SKM-1 treated with dmso at 0.1 percent for 144 hours (cell line): ENCODE data around the gene RTN4RL1.
"Not testable (repeated sequence)": the region's sequence is repeated elsewhere in the genome, so short reads cannot be mapped to it uniquely, and the experiment has no call there.

Source experiments
- DNase-seq: peaks from one replicate; lab custom pipeline; 2025; ENCODE audit not compliant: unreplicated experiment; lab: John Stamatoyannopoulos, UW

The RTN4RL1 gene

DNA sequence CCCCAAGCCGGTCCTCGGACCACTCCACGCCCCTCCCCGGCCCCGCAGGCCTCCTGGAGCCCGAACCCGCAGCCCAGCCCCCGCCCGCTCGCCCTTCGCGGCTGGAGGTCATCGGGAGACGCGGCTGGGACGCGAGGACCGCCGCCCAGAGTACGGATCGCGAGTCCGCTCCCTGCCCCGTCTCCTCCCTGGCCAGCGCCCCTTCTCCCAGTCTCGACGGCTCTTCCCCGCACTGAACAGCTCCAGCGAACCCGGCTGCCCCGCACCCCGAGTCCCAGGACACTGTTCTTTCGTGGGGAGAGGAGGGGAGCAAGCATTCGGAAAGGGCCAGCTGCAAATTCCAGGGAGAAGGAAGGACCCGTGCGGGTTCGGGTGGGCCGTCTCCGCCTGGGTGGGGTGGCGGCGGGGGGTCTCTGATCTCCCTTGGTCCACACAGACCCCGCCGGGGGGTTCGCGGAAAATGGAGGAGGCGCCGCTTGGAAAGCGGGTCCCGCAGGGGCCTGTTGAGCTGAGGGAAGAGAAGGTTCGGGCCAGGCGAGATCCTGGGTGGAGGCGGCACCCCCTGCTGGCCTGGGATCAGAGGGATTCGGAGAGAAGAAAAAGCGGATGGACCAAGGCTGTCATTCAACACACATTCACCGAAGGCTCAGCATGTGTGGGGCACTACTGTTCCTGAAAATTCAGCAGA, 632 bp upstream of the RTN4RL1 start:
- no peak for DNase-seq

DNA sequence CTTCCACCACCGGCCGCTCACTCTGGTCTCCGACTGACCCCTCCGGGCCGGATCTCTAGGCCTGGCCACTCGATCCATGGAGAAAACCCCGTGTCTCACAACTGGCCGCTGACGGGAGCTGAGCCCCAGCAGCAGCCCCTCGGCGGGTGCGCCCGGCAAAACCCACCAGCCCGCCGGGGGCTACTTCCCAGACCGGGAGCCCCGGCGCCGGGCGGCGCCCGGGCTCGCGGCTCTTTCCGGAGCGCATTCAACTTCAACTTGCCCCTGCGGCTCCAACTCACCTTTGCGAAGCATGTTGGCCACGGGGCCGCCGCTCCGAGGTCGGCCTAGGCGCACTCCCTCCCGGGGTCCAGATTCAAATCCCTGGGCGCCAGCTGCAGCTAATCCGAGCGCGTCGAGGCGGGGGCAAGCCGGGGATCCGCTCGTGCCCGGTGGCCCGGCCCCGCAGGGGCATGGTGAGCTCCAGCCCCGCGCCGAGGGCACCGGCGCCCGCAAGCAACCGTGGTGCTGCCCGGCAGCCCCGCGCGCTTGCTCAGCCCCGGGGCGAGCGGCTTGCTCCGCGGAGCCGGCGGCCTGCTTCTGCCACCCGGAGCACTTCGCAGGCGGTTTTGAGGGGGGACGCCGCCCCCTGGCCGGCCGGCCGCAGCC, 438 bp downstream of the RTN4RL1 start:
- no peak for DNase-seq

DNA sequence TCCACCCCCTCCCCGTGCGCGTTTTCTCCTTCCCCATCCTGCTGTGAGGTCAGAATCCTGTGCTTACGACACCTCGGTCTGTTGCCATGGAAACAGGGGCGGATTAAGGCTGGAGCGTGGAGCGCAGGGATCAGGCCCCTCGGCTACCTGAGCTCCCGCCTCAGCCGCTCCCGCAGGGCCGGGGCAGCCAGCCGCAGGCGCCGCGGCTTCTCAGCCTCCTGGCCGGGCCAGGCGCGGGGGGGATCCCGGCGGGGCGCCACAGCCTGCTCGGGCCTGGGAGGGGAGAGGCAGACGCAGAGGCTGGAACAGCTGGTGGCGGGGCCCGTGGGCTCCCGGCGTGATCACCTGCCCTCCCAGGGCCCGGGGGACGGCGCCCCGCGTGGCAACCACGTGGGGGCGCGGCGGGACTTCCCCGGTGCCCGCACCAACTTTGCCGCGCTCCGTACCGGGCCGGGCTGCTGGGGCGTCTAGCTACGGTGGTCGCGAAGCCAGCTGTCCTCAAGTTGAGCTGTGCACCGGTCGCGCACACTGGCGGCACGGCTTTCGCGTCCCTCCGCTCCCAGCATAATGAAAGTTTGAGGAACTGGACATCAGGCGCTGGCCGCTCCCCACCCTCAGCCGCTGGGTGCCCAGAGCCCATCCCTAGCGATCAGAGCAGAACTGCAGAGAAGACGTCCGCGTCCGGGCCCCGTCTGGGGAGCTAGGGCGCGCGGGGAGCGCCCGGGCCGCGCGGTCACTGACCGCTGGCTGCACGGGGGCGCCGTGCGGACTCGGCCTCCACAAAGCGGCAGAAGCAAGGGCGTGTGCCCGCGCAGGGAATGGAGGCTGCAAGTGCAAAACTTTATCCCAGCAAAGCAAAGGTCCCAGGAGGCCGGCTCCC, 1.2 kb downstream of the RTN4RL1 start:
- DNase-seq = no peak

DNA sequence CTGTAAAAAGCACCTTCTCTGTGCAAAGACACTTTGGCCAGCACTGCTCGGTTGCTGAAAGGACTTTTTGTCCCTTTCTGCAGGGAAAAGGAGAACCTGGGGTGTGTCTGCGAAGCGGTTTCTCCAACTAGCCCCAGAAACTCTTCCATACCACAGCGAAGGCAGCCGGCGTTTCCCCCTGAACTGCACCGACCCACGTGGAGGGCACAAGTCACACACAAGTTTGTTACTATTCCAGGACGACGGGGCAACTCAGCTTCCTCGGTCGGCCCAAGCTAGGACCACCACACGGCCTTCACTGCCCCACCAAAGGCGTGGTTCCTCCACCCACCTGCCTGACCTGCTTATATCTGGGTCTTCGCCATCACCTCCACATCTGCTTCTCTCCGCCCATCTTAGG, 1.9 kb downstream of the RTN4RL1 start:
- no peak for DNase-seq

DNA sequence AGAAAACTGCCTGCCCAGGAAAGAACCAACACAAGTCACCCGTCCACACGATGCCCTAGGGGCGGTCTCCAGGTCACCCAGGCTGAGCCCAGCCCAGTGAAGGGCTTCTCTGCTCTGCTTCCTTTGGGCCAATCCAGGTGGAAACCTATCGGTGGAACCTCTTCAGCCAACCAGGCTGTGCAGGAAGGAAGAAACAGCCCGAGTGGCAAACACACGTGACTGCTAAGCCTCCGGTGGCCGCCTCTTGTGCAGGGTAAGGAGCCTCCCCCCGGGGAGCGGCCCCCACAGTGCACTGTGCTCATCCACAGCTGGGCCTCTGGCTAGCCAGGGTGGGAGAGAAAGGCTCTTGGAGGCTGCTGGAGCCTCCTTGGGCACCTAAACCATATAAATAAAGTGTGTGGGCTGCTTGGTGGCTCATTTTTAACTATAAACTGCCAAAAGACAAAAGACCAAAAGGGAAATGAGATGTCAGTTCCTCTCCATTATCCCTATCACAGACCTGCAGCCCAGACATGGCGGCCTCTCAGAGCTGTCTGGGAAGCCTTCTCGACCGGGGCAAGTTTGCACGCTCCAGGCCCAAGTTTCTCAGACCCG, 2.4 kb downstream of the RTN4RL1 start:
- no peak for DNase-seq

DNA sequence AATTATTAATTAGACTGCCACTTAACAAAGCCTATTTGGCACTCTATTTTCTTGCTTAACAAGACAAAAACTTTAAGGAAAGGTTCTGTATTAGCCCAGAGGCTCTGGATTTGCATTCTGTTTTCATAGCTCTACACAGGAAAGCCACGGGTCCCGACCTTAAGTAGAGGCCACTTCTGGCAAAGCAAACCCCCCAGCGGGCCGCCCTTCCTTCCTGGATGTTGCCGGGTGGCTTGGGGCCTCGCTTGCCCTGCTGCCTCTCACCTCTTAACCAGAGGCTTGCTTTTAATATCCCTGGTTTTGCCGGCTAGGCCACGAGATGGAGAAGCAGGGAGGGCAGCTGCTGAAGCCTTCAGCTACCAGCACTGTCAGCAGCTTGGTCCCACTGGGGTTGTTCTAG, 4.4 kb downstream of the RTN4RL1 start:
- DNase-seq = no peak

DNA sequence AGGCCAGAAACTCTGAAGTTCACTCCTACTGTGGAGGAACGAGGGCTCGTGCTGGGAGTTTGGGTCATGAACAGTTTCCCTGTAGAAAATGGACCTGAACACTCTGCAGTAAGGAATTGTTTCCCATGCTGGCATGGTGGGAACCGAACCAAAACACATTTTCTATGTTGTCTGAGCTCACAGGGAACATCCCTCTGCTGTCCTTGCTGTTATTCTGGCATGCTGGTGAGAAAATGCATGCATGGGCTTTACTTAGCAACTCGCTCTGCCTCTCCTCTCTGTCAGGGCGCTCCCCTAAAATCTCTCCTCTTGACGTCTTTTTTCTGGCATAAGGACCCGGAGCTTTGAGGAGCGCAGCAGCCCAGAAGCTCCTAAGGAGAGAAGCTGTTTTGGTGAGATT, 5.4 kb downstream of the RTN4RL1 start:
- DNase-seq = no peak

DNA sequence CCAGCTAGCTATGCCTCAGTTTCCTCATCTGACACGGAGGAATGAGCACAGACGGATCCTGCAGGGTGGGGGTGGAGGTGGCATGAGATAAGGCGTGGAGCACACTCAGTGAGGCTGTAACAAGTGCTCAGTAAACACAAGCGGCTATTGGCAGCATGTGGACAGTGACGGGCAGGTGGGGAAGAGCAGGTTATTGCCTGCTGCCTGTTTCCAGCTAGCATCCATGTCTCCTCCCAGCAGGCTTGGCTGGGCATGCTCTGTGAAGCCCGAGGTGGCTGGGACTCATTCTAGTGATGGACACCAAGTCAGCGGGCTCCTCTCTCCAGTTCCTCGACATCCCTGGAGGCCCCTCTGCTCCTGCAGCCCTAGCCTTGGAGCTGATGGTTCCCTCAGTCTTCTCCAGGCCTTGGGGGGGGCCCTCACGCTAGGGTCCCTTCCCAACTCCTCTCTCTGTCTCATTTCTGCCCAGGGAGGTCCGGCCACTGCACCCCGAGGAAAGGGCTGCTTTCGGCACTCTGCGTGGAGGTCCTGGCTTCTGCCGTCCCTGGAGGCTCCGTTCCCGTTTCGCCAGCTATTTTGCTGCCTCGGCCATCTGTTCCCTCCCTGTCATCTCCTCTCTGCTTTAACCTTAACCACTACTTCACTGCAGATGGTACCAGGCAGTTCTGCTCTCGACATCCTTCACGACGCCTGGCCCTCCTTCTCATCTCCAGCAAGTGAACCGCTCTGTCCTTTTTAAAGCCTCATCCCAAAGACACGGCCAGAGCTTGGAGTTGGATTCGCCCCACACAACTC, 6.2 kb downstream of the RTN4RL1 start:
- DNase-seq = no peak

DNA sequence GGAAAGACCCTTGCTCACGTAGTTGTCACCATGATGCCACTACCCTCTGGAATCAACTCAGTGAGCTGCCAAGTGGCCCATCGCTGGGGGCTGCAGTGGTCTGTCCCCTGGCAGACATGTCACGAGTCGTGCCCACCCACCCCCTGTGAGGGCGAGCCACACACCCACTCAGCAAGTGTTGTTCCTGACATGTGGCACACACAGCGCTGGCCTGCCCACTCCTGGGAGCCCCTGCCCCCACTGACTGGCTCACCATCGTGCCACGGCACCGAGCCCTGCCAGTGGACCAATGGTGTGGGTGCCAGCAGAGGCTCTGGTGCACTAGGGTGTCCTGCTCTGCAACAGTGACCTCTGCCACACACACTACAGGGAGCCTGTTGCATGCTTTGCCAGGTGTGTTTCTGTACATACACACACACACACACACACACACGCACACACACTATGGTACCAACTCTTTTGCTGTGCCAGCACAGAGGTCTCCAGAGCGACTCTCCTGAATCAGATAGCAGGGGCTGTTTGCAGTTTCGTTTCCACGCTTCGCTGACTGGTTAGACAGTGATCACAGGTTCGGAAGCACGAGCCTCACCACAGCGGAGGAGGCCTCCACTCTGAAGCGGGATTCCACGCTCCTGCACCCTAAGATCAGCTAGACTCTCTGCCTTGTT, 7.7 kb downstream of the RTN4RL1 start:
- no peak for DNase-seq

DNA sequence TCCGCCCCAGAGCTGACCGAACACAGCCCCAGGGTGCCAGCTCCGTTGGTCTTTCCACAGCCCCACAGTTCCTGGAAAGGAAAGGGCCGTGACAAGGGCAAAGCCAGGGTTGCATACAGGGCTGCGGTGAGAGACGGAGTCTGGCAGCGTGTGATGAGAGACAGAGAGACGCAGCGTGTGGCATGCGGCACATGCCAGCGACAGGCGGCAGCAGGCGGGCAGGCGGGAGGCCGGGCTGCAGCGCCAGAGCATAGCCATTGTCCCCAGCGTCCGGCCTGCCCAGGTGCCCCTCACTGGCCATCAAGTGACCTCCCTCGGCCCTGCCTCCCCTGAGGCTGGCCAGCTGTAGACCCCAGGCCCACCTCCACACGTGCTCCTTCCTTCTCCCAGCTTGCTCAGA, 8.6 kb downstream of the RTN4RL1 start:
- no peak for DNase-seq

DNA sequence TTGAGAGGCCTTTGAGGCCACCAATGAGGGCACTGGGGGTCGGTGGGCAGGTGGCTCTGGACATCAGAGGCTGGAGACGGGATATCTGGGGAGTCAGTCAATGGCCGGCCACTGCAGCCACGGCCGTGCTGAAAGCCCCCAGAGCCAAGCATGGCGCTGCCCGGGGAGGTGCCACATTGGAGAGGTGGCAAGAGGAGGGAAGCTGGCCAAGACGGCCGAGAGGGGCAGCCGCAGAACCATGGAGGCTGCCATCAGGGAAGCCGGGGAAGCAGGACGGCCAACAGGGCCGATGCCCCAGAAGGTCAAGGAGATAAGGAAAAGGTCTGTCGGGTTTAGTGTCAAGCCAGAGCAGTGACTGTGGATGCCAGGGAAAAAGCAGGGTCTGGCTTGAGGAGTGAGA, 9.8 kb downstream of the RTN4RL1 start:
- no peak for DNase-seq

DNA sequence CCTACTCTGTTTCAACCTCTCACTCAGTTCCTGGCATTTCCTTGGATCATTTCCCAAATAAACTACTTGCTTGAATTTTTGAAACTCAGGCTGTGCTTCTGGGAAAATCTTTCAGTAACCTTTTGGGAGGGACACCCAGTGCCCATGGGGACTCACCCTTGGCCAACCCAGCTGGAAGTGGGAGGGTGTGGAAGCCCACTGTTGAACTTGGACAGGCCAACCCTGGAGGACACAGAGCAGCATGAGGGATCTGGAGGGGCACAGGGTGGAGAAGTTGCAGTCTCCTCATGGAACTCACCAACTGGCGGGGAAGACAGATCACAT, 11.2 kb downstream of the RTN4RL1 start:
- no peak for DNase-seq

DNA sequence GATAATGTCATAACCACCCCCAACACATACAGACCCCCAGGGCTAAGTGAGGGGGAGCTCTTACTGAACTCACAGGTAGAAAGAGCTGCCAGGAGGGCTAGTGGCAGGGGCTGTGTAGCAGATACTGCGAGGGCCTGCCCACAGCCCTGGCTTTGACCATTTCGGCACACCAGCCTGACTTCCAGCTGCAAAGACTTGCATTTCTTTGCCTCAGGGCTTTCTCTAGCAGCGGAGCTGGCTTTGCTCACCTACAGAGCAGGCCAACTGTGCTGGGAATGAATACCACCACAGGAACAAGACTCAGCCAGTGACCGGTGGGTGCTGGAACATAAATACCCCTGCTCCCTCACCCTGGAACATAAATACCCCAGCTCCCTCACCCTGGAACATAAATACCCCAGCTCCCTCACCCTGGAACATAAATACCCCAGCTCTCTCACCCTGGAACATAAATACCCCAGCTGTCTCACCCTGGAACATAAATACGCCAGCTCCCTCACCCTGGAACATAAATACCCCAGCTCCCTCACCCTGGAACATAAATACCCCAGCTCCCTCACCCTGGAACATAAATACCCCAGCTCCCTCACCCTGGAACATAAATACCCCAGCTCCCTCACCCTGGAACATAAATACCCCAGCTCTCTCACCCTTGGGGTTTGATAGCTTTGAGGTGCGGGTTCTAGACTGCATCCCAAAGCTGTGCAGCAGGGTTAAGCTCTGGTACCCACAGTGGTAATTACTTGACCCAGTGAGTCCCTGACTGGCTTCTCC, 11.7 kb downstream of the RTN4RL1 start:
- not testable (repeated sequence) for DNase-seq

DNA sequence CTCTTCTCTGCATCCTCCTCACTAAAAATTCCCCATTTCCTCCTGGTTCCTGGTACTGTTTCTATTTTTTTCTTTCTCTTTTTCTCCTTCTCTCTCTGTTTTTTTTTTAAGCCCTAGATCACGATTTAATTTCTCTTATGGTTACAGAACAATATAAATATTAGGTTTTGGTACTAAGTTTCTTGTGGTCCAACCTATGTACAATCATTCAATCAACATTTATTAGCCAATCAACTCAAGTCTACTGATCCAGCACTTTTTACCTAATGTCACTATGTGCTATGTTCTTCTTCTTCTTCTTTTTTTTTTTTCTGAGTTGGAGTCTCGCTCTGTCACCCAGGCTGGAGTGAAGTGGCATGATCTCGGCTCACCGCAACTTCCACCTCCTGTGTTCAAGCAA, 12.6 kb downstream of the RTN4RL1 start:
- no peak for DNase-seq

DNA sequence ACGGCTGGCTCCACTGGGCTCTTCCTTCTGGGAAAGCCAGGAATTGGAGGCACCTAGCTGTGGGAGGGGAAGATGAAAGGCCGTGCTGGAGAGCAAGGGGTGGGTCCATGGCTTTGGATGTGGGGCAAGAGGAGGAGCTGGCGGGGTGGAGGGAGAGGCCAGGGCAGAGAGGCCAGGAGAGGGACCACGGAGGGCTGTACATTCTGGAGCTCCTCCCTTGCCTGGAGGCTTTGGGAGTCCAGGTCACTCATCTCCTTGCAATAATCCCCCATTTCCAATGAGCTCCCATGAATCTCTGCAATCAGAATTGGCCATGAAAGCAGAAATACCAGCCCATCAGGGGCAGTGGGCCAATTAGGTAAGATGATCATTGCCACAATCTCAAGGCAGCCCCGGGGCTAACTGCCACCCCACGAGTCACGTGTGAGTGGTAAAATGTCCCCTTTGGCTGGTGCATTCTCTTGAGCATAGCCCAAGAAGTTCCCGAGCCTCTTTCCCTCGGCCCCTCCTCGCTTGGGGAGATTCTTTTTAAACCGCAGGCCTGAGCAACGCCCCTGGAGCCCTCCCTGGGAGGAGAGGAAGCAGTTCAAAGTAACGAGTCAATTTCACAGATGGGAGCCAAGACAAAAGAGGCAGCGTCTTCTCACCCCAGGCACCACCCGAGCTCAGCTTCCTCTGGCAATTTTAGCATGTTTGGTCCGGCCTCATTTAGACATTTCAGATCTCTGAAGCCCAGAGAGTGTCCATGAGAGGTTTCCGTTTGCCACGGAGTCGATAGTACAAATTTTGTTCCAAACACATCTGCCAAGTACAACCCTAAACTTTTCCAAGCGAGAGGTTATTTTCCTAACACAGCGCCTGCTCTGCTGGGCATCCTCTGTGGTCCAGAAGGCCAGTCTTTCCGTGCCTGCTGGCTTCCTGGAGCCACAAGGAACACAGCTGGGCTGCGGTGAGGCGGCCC, 13.4 kb downstream of the RTN4RL1 start:
- no peak for DNase-seq

DNA sequence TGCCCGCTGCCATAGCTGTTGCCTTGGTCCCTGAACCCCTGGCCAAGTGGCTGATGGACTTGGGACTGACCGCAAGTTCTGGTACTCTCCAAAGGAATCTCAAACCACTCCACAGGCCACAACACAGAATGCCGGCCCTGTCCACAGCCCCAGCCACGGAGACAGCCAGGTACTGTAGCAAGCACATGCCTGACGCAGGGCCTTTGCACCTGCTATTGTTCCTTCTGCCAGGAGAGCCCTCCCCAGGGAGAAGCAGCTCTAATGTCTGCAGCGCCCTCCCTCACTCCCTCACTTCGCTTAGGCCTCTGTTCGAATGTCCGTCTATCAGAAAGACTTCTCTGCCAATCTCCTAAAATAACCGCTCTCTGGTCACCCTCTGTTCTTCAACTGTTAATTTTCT, 15.4 kb downstream of the RTN4RL1 start:
- no peak for DNase-seq

DNA sequence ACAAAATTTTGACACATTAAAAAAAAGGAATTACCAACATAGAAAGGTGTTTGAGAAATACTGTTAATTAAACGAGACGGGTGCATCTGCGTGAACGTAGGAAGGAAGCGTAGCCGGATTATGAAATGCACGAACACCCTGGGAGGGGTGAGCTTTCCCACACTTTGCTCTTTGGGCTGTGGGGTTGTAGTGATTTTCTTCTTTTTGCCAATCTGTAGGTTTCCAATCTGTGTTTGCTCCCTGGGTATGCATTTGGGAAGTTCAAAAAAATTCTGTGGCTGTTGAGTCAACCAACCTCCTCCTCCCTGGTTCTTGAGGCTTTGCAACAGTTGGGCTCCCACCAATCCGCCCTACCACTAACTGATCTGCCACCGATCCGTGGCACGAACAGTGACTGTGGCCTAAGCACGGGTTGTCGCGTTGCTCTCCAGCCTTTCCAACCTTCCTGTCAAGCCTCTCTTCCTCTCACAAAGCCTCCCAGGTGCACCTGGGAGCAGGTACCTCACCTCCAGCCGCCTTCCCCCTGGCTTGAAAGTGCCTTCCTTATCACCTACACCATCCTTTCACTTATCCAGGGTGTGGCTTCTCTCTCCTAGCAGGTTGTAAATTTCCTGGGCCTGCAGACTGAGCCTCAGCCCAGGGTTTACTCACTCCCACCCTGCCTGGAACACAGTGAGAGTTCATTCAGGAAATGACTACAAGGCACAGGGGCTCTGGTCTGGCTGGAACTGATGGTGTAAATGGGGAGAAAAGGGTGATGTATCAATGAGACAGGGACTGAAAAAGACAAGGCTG, 16.6 kb downstream of the RTN4RL1 start:
- no peak for DNase-seq

DNA sequence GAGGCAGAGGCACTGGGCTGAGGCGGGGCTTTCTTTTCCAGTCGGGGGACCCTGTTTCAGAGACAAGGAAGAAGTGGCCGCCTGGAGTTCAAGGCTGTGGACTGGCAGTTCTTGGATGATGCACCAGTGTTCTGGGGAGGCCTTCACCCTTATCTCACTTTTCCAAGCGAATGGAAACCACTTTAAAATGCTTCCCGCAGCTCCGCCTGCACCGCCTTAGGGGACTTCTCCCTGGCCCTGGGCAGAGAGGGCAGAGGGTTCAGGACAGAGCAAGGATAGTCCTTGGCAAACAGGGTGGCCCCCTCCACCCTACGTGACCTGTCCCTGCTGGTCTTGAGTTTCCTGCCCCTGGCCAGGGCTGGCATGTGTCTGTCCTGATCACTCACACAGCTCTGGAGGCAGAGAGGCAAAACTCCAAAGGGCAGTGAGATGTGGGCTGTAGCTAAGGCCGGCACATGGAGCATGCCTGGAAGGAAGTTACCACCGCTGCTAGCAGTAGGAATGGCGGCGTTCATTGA, 20.6 kb downstream of the RTN4RL1 start:
- DNase-seq = no peak
